GM10248 (cell line): ENCODE measurements around the gene COL4A1.

Experiments
- CTCF ChIA-PET: fragments of 300-600 bp; sonication (Branson Sonifier 250); formaldehyde crosslinking; extraction: SDS; loops from one replicate; lab custom pipeline; 2021; ENCODE audit warnings: antibody characterized with exemption; lab: Yijun Ruan, JAX
- POLR2A ChIA-PET: fragments of 350-650 bp; sonication (Branson Sonifier 250); formaldehyde crosslinking; extraction: SDS; loops from one replicate; lab custom pipeline; 2020; ENCODE audit warnings: antibody characterized with exemption; lab: Yijun Ruan, JAX
- DNase-seq: peaks from one replicate; pipeline ENCODE4 v3.0.0; 2012; ENCODE audit errors: extremely low spot score
- CTCF ChIP-seq: IDR thresholded peaks from 2 replicates; pipeline ENCODE4 v1.5.1; 2012; ENCODE audit warnings: mild to moderate bottlenecking, low read depth; ENCODE audit errors: extremely low read depth, missing control alignments, control extremely low read depth

COL4A1 gene

GRCh38 chr13:110246530-110246929 is 60.4 kb downstream of the COL4A1 start:
- ChIA-PET POLR2A (no interaction called here), CTCF (interaction anchor here (0.9 to 3.1 kb wide), 3 partner anchors 9 to 29 kb away, joined by 4 to 6 read pairs (median 6); no protein-coding TSS in a partner anchor)
- TF ChIP-seq CTCF, result no peak
- no peak for DNase-seq

GRCh38 chr13:110245416-110245899 is 61.5 kb downstream of the COL4A1 start:
- ChIA-PET POLR2A (no interaction called here), CTCF (interaction anchor here (1.1 to 3.1 kb wide), 3 partner anchors 12 to 167 kb away, joined by 3 to 6 read pairs (median 5); no protein-coding TSS in a partner anchor)
- no peak for DNase-seq
- no peak for TF ChIP-seq CTCF

GRCh38 chr13:110244976-110245375 is 62.0 kb downstream of the COL4A1 start:
- DNase-seq, result no peak
- TF ChIP-seq CTCF, result no peak
- ChIA-PET CTCF (interaction anchor here (1.1 to 3.1 kb wide), 5 partner anchors 12 to 167 kb away, joined by 3 to 6 read pairs (median 4); no protein-coding TSS in a partner anchor), POLR2A (no interaction called here)

GRCh38 chr13:110244071-110244830 is 62.7 kb downstream of the COL4A1 start:
- no peak for DNase-seq
- ChIA-PET CTCF (interaction anchor here (1.5 to 3.1 kb wide), 4 partner anchors 11 to 27 kb away, joined by 4 to 6 read pairs (median 4); no protein-coding TSS in a partner anchor), POLR2A (no interaction called here)
- TF ChIP-seq CTCF, result no peak

GRCh38 chr13:110242615-110243014 is 64.3 kb downstream of the COL4A1 start:
- DNase-seq, result no peak
- CTCF ChIA-PET, result no interaction called here
- TF ChIP-seq CTCF, result no peak
- POLR2A ChIA-PET, result no interaction called here

GRCh38 chr13:110240943-110241342 is 66.0 kb downstream of the COL4A1 start:
- no peak for DNase-seq
- POLR2A ChIA-PET, result no interaction called here
- CTCF ChIA-PET, result no interaction called here
- TF ChIP-seq CTCF, result no peak
